Measurements from ENCODE around the gene LCN15.

Gene LCN15

GRCh38 chr9:136754626-136755301 lies 9.6 kb downstream of the LCN15 start:
- DNase-seq, result no peak

- no peak for DNase-seq
Observed at GRCh38 chr9:136754059-136754572, 10.2 kb downstream of the LCN15 start.

- DNase-seq, result no peak
Observed at GRCh38 chr9:136753371-136754058, 10.8 kb downstream of the LCN15 start.

GRCh38 chr9:136751814-136752213 lies 12.5 kb downstream of the LCN15 start:
- no peak for DNase-seq

- no peak for DNase-seq
Observed at GRCh38 chr9:136751244-136751643, 13.1 kb downstream of the LCN15 start.

GRCh38 chr9:136750526-136750925 lies 13.8 kb downstream of the LCN15 start:
- DNase-seq, result no peak

GRCh38 chr9:136748666-136749611 lies 15.4 kb downstream of the LCN15 start:
- no peak for DNase-seq

GRCh38 chr9:136748201-136748600 lies 16.1 kb downstream of the LCN15 start, which contains the start of gene LCN6:
TSS of gene LCN6 (minus strand) at chr9:136748525. CDS start at chr9:136748483, 42 bp downstream.
- DNase-seq, result no peak

GRCh38 chr9:136747161-136748060 lies 16.9 kb downstream of the LCN15 start:
- no peak for DNase-seq

- no peak for DNase-seq
Observed at GRCh38 chr9:136746621-136747020, 17.7 kb downstream of the LCN15 start.

- no peak for DNase-seq
Observed at GRCh38 chr9:136746155-136746490, 18.2 kb downstream of the LCN15 start.

- DNase-seq, result no peak
Observed at GRCh38 chr9:136745389-136746154, 18.7 kb downstream of the LCN15 start.

GRCh38 chr9:136744773-136745172 lies 19.5 kb downstream of the LCN15 start:
- DNase-seq, result no peak

- no peak for DNase-seq
Observed at GRCh38 chr9:136743639-136744211, 20.6 kb downstream of the LCN15 start.

GRCh38 chr9:136742591-136743391 lies 21.5 kb downstream of the LCN15 start, which contains the start of gene LCN10:
TSS of gene LCN10 (minus strand) at chr9:136742940. CDS start at chr9:136742903, 37 bp downstream.
- no peak for DNase-seq

- peak; percentile 27 to 65 (median 47) for DNase-seq
Observed at GRCh38 chr9:136741883-136742571, 22.3 kb downstream of the LCN15 start.

- DNase-seq, result no peak
Observed at GRCh38 chr9:136740971-136741882, 23.1 kb downstream of the LCN15 start.

GRCh38 chr9:136740491-136740890 lies 23.8 kb downstream of the LCN15 start:
- DNase-seq, result no peak
